Keratinocyte (primary cell): ENCODE data around the gene WDSUB1. TPM values are rescaled to one million over a fixed set of nuclear protein-coding genes. Genes with fewer than 3 reads are reported as not detected.

ENCODE experiments used
- DNase-seq: peaks from one replicate; pipeline ENCODE4 v3.0.0-alpha.2; 2011; ENCODE audit warnings: low read depth, missing footprints, low spot score
- FAIRE-seq: peaks from 2 replicates; lab custom pipeline; 2011; peaks lifted over from hg19 to GRCh38; lab: Jason Lieb, UNC
- H2AFZ ChIP-seq: 2 replicates; pipeline ENCODE4 v1.6.0; 2012; ENCODE audit warnings: low read length, control low read depth, inconsistent platforms; ENCODE audit not compliant: control insufficient read depth
- H3K27ac ChIP-seq: 2 replicates; pipeline ENCODE4 v1.5.1; 2011; ENCODE audit warnings: low read length; ENCODE audit not compliant: control insufficient read depth, insufficient read depth
- H3K27me3 ChIP-seq: 3 replicates; pipeline ENCODE4 v1.6.0; 2011; ENCODE audit warnings: low read length; ENCODE audit not compliant: control insufficient read depth, insufficient read depth; ENCODE audit errors: extremely low read depth
- H3K36me3 ChIP-seq, 2 experiments: 2 replicates in 1 of 2; 3 replicates in 1 of 2; pipeline ENCODE4 v1.5.1; 2011; ENCODE audit warnings: low read length in 2 of 2, mild to moderate bottlenecking in 1 of 2; ENCODE audit not compliant: control insufficient read depth in 2 of 2, insufficient read depth in 2 of 2; ENCODE audit errors: extremely low read depth in 1 of 2
- H3K4me1 ChIP-seq: 3 replicates; pipeline ENCODE4 v1.5.1; 2011; ENCODE audit warnings: low read length; ENCODE audit not compliant: control insufficient read depth, insufficient read depth; ENCODE audit errors: extremely low read depth
- H3K4me2 ChIP-seq: 3 replicates; pipeline ENCODE4 v1.6.0; 2011; ENCODE audit warnings: low read depth, low read length; ENCODE audit not compliant: control insufficient read depth, insufficient read depth; ENCODE audit errors: extremely low read depth
- H3K4me3 ChIP-seq, 3 experiments: fragments of 200-600 bp in 1 of 3; sonication (generic) in 1 of 3; 2 replicates in 2 of 3; 3 replicates in 1 of 3; pipeline ENCODE4 v1.5.1; 2011 to 2016; ENCODE audit warnings: low read length in 3 of 3, mild to moderate bottlenecking in 3 of 3, control low read depth in 2 of 3, inconsistent platforms in 1 of 3, low read depth in 1 of 3, mixed read lengths in 1 of 3, mixed run types in 1 of 3, moderate library complexity in 1 of 3; ENCODE audit not compliant: control insufficient read depth in 2 of 3, insufficient read depth in 2 of 3; ENCODE audit errors: extremely low read depth in 1 of 3
- H3K79me2 ChIP-seq: 2 replicates; pipeline ENCODE4 v1.6.0; 2012; ENCODE audit warnings: low read length; ENCODE audit not compliant: control insufficient read depth, insufficient read depth
- H3K9ac ChIP-seq: 3 replicates; pipeline ENCODE4 v1.6.0; 2011; ENCODE audit warnings: low read length; ENCODE audit not compliant: control insufficient read depth, insufficient read depth; ENCODE audit errors: extremely low read depth
- H3K9me1 ChIP-seq: 3 replicates; pipeline ENCODE4 v1.6.0; 2011; ENCODE audit warnings: low read length; ENCODE audit not compliant: control insufficient read depth, insufficient read depth; ENCODE audit errors: extremely low read depth
- H3K9me3 ChIP-seq: 2 replicates; pipeline ENCODE4 v1.5.1; 2012; ENCODE audit warnings: low read depth, low read length; ENCODE audit not compliant: control insufficient read depth
- H4K20me1 ChIP-seq: 3 replicates; pipeline ENCODE4 v1.6.0; 2011; ENCODE audit warnings: low read length; ENCODE audit not compliant: control insufficient read depth, insufficient read depth; ENCODE audit errors: extremely low read depth
- CTCF ChIP-seq, 3 experiments: IDR thresholded peaks in 1 of 3; conservative IDR thresholded peaks in 1 of 3; optimal IDR thresholded peaks in 1 of 3; 2 replicates in 2 of 3; 3 replicates in 1 of 3; pipeline versions ENCODE3 to v1.5.1; 2011; ENCODE audit warnings: low read length in 3 of 3, mild to moderate bottlenecking in 3 of 3, moderate library complexity in 2 of 3, control low read depth in 1 of 3, inconsistent platforms in 1 of 3; ENCODE audit not compliant: insufficient read depth in 2 of 3; ENCODE audit errors: extremely low read depth in 1 of 3
- EZH2 ChIP-seq: IDR thresholded peaks from one replicate; pipeline ENCODE4 v1.6.1; 2012; ENCODE audit warnings: inconsistent platforms, mild to moderate bottlenecking, low read length, moderate library complexity
- dilution Hi-C: fragments of 300-500 bp; cut with MboI; formaldehyde crosslinking; loops from one replicate; pipeline ENCODE4 v1.7.0; 2020; ENCODE audit warnings: low sequenced_read_pairs; ENCODE audit not compliant: extremely low pct_ligation_motif_present
- polyA plus RNA-seq, 5 experiments: library from polyadenylated mRNA; depleted of rRNA in 3 of 5; stranded (reverse) in 3 of 5; stranded (forward) in 1 of 5; unstranded in 1 of 5; fragments of >200 nt; gene quantifications; 1 replicate in 1 of 5; 2 replicates in 3 of 5; 3 replicates in 1 of 5; pipeline versions ENCODE4 v1.2.1 to v1.2.3, GENCODE V29; 2011 to 2012; ENCODE audit warnings: missing spikeins in 2 of 5, low read depth in 1 of 5, low replicate concordance in 1 of 5

Gene WDSUB1
- polyA plus RNA-seq, 1 donor (not counting 4 experiments of a cell fraction or from before 2014, with no cell fraction given), result 4.0 TPM

GRCh38 chr2:159243529-159243928, 43.0 kb downstream of the WDSUB1 start:
- TF ChIP-seq EZH2, result no peak
- Histone ChIP-seq H3K79me2 (no peaks in the 10 kb centered on the region), H3K4me3 (no peak overlapping the region), H4K20me1 (no peaks in the 10 kb centered on the region), H3K27me3 (no peaks in the 10 kb centered on the region), H3K4me2 (no peak overlapping the region), H3K9me3 (no peaks in the 10 kb centered on the region), H3K27ac (no peak overlapping the region), H2AFZ (no peak overlapping the region), H3K4me1 (peaks cover 11% of the 10 kb centered on the region), H3K9me1 (no peaks in the 10 kb centered on the region), H3K36me3 (peaks cover 9 to 14% of the 10 kb centered on the region in 2 experiments), H3K9ac (no peak overlapping the region)
- FAIRE-seq (no peak), DNase-seq (no peak)
- dilution Hi-C loops, result no loop called here

- H3K36me3 ChIP-seq, result peaks cover 13 to 23% of the 10 kb centered on the region in 2 experiments
- dilution Hi-C loops, result no loop called here
- no peaks in the 10 kb centered on the region for H3K9me3 ChIP-seq
Measured at GRCh38 chr2:159234868-159235267, 51.6 kb downstream of the WDSUB1 start.

More at GRCh38 chr2:159234868-159235267, 51.6 kb downstream of the WDSUB1 start:
- Histone ChIP-seq H4K20me1 (no peaks in the 10 kb centered on the region), H3K4me2 (no peak overlapping the region), H3K9me1 (no peaks in the 10 kb centered on the region), H3K79me2 (no peaks in the 10 kb centered on the region), H3K9ac (no peak overlapping the region), H3K27me3 (no peaks in the 10 kb centered on the region), H3K4me1 (no peaks in the 10 kb centered on the region), H2AFZ (no peak overlapping the region), H3K27ac (no peak overlapping the region), H3K4me3 (no peak overlapping the region)
- DNase-seq (no peak), FAIRE-seq (no peak)
- TF ChIP-seq EZH2 (no peak), CTCF (optimal IDR thresholded peaks at IDR 0.05 in 1 of 3, IDR thresholded peaks at IDR 0.05 in 1 of 3, conservative IDR thresholded peaks at IDR 0.05 in 1 of 3; ENCODE audit: extremely low read depth in 1 of 3, insufficient read depth in 2 of 3, low read length in 3 of 3) (no peak)
